ENCODE data around the gene RPL27A.

The RPL27A gene

DNA sequence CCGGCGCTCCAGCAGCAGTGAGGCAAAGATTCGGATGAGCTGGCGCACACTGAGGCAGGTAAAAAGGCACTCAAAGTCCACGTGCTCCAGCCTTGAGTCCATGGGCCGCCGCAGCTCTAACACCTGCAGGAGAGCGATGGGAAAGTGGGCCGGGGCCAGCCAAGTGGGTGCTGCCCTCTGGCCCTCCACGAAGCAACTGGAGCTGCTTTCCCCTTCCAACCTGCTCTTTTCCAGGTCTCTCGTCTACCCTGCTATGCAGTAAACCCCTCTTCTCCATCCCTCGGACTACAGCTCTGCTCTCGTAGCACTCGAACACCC is 20.0 kb downstream of the RPL27A start:
- no peak for DNase-seq

DNA sequence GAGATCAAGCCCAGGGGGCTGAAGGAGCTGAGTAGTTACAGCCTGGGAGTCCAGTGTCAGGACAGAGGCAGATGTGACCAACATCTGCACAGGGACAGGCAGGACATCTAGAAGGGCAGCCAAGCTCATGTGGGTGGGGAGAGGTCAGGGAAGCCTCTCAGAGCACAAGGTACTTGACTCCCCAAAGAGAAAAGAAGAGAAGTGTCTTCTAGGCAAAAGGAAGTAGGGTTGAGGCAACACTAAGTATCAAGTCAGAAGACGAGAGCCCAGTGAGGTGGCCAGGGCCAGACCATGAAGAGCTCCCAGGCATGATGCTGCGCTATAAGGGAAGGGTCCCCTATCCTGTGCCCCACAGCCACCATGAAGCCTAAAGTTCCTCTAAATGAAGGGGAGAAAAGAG is 21.5 kb downstream of the RPL27A start:
- DNase-seq = no peak

DNA sequence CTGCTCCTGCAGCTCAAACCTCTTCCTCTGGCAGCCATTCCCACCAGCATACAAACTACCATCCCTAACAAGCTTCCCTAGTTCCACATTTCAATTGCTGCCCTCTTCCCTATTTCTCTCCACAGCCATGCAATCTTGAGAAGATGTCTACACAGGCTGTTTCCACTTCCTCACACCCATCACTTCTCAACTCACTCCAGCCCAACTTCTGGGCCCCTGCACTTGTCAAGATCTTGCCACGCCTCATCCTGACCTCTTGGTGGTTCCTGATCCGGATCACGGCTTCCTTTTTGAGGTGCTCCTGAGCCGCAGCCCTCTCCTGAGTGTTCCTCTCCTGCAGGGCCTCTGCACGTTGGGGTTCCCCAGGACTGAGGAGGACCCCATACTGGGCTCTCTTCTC is 22.6 kb downstream of the RPL27A start:
- no peak for DNase-seq

DNA sequence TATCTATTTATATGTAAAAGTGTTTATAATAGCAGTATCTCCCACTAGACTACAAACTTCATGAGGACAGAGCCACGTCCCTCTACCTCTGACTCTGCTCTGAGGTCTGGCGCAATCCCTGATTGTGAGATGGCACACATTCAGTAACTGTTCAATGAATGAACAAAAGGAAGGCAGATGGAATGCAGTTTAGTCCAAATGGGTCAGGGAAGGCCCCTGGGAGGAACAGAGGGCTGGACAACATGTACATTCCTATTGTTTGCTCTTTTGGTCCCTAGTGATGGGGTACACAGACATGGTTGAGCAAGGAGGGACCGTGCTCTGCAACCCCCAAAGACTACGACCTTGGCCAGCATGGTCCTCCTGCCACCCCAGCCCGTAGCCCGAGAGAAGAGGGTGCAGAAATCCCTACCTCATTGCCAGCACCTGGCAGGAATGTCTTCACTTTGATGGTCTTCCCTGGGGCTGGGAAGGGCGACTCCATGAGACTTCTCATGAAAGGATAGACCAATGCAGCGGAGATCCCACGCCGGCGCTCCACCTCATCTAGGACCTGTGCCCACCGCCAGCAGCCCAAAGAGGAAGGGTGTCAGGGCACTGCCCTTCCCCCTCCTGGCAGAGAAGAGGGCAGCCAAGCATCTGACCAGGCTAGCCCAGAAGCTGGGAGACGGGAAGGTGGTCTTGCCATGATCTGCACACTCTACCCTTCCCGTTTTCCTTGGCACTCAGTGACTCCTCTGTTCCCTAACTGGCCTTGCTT is 24.3 kb downstream of the RPL27A start:
- DNase-seq = no peak

DNA sequence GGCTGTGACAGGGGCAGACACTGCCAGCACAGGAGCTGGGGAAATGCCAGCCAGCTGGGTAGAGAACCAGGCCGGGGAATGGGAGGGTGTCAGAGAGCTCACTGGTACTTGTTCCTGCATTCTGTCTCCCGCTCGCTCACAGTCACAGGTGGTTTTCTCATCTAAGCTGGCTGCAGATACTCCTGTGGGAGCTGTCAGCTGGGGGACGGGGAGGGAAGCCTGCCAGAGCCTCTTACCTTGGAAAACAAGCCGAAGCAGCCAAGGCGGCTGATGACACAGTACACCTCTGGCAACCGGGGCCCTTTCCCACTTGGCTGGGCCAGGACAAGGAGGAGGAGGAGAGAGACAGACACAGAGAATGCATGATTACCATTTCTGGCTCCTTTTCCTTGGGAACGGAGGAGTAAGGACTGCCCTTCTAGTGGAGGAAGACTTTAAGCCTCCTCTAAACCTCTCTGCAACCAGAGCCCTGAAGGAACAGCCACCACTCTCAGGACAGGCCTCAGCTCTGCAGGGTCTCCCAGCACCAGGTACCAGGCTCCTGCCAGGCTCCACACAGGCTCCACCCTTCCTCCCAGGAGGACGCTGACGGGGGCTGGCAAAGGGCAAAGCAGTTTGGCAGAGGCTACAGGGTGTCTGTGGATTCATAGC is 25.1 kb downstream of the RPL27A start:
- no peak for DNase-seq

DNA sequence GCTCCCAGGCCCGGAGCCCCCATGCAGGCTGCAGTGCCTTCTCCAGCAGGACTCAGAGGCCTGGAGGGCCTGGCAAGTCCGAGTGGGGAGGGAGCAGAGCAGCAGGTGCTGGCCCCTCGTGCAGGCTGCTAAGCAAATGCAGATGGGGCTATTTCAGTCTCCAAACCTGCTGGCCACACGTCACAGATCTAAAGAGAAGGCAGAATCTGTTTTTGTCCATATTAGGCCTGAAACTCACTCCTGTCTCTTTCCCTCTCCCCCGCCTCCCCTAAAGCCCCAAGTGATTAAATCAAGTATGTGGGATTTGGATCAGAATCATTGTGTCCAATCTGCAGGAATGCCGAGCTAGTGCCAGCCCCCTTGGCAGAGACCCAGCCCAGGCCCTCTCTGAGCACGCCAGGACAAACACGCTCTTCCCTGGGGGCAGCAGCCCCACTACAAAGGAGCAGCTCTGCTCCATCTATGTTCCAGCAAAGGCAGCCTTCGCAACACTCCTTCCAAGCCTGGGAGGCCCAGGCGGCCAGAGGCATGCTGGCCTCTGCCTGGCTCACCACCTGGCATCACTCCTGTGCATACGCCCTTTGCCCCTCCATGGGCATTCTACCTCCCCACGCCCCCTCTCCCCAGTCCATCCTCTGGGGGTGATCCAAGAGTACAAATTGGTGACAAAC is 26.5 kb downstream of the RPL27A start:
- DNase-seq = no peak

DNA sequence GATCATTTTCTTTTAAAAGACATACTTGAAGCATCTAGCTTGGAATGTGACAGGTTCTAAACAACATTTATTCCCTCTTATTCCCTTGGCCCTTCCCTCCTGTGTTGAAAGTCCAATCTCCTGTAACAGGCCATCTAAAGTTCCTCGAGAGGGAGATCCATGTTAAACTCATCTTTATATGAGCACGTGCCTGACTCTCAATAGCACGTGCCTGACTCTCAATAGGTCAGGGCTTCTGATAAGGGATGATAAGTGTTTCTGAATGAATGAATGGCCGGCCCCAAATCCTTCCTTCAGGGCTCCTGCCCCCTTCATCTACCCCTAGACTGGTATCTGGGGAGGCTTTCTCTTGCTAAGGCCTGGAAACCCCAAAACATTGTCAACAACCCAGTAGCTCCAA is 27.2 kb downstream of the RPL27A start:
- DNase-seq = no peak

DNA sequence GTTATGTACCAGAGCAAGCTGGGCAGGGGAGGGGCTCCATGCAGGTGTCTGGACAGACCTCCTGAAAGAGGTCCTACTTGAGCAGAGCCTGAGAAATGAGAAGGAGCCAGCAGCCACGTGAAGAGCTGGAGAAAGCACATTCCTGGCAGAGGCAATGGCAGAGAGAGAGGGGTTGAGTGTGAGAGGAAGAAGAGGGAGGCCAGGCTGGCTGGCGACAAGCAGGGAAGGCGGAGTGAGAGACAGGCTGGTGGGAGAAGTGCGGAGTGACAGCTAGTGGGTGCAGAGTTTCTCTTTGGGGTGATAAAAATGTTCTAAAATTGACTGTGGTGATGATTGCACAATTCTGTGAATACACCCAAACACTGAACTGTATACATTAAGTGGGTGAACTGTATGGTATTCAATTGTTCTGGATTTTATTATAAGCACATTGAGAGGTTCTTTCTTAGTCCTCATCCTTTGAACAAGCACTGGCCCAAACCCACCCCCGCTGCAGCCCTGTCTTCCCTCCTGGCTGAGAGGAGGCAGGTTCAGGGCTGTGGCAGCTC is 29.4 kb downstream of the RPL27A start:
- no peak for DNase-seq

DNA sequence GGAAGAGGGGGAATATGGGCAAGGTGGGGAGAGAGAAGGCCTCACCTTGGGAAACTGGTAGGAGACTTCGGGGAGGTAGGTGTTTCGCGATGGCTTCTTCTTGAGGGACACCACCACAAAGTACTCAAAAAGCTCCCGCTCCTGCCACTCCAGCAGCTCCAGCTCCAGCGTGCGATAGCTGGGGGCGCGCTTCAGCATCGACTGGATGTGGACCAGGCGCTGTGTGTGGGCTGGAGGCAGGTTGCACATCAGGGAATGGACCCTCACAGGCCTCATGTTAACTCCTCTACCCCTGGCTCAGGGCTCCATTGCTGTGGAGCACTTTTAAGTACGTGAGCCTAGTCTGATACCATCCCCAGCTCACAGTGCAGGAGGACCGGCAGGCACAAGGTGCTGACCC is 29.9 kb downstream of the RPL27A start:
- DNase-seq = no peak

DNA sequence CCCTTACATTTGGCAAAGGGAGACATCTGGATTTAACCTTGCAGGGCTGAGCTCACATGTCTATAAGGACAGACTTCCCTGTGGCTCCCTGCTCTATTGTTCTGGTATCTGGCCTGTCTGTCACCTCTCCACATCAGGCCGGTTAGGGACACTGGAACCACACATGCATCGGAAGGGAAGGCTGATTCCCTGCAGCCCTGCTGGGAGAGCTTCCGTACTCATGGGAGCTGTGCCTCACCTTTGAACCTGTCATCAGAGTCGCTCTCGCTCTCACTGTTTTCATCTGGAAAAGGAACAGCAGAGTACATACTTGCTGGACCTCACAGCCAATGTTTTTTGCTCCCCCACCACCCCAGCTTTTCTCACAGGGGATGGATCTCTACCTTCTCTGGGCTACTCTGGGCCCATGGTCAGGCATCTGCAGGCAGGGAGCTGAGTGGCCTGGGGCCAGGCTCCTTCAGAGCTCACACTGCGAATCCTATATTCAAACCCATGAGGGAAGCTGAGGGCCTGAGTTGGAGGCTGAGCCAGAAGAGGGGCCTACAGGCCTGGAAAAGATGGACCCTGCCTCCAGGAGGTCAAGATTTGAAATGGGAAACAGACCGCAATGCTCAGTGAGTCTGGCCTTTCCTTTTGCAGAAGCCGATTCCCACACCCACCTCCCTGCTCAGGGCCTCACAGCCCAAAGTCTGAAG is 31.3 kb downstream of the RPL27A start:
- no peak for DNase-seq

DNA sequence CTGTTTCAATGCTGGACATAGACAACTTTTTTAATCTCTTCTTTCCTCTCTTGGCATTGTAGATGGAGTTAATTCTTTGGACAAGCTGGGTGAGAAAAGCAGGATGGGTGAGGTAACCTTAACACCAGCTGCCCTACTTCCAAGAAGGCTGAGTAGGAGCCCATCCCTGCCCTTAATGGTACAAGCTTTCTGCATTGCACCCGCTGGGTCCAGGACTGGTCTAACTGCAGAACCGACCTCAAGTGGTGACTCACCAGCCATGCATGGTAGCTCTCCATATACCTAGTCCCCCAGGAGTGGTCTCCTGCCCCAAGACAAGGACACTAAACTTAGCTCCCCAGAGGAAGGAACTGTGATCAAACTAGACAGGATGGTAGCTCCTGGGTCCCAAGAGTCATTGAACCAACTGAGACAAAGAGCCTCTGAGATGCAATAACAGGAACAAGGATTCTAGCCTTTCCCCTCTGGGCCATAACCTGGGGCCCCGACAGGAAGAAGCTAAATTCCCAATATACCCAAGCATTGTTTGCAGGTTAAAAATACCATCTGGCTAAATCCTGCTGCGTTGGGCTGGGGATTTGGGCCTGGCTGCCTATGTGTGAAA is 32.1 kb downstream of the RPL27A start:
- DNase-seq = no peak

DNA sequence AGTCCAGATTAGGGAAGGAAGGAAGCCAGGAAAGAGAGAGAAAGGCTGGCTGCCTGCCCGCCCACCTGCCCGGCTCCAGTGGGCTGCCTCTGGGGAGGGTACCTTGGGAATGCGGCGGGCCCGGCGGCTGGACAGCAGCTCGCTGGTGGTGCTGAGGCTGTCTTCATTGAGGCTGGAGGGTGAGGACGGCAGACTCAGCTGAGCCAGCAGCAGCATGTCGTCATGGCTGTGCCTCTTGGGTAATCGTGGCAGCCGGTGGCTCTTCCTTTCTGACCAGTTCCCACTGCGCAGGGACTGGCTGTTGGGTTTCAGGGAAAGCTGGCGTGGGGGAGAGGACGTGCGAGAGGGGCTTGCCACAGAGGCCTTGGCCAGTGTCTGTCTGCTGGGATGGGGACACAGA is 32.9 kb downstream of the RPL27A start:
- DNase-seq = no peak

DNA sequence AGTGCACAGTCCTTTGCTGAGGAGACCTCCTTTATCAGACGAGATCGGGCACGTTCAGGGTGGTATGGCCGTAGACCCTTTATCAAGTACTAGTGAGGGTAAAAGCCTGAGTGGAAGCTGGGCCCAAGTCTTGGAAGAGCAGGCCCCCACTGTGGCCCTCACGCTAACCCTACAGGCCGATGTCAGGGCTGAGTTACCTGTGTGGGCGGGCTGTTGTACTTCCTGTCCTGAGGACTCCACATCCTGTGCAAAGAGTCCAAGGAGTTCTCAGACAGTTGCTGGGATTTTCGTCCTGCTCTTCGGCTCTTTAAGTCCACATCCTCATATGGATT is 34.9 kb downstream of the RPL27A start:
- no peak for DNase-seq

DNA sequence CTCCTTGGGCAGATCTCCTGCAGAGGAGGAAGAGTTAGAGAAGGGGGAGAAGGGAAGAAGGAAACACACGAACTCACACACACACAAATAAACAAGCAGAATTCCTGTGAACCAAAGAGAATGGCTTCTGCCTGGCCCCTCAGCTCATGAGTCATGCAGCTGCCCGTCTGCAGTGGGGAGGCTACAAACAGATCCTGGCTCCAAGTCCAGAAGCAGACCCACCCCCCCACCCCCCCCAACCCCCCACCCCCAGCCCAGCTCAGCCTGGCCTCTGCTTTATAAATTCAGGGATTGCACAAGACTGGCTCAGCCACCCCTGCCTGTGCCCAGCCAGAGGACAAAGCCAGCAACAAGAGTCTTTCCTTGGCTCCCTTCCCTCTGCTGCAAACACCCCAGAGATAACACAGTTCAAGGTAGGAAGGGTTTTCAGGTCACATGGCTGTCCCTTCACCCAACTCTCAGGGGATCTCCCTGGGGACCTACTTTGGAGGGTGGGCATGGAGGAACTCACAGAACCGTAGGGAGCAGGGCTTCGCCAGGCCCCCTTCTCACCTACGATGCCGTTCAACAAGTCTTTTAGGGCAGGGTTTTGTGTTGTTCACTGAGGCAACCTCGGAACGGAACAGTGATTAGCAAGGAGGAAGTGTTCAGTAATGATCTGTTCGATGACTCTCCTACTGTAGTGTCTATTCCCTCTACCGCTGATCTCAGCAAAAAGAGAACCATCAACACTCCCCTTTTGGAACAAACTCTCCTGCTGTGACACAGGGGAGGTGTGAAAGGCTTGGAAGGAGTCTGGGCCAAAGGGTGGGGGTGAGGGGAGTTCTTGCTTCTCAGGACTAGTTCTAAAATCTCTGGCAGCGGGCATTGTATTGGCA is 35.5 kb downstream of the RPL27A start:
- no peak for DNase-seq

DNA sequence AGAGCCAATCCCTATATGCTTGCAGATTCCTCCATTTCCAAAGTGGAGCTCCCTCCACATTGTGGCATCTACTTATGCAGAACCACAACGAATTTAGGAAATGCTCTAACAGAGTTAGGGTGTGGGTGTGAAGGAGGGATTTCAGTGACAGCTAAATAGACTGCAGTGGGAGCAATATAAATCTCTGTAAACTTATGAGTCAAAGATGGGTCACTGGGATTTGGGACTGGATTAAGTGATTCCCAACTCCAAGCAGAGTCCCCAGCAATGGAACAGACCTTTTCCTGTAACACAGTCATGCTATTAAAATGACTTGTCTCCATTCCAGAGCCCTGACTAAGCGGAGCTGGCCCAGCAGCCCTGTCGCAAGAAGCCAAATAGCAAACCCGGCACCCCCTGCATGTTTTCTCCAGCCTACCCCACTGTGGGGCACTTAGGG is 36.6 kb downstream of the RPL27A start:
- no peak for DNase-seq

DNA sequence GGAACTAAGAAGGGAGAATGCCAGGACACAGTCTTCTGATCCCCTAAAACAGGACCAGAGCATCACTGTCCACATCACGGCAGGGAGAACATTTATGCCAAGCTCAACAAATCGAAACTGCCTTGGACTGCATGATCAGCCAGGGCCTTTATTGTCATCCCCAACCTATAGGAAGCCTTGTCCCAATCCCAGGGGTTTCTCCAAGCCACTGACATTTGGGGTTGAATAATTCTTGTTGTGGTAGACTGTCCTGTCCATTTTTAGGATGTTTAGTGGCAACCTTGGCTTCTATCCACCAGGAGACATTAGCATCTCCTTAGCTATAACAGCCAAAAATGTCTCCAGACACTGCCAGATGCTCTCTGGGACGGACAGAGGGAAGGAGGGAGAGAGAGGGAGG is 37.1 kb downstream of the RPL27A start:
- no peak for DNase-seq

DNA sequence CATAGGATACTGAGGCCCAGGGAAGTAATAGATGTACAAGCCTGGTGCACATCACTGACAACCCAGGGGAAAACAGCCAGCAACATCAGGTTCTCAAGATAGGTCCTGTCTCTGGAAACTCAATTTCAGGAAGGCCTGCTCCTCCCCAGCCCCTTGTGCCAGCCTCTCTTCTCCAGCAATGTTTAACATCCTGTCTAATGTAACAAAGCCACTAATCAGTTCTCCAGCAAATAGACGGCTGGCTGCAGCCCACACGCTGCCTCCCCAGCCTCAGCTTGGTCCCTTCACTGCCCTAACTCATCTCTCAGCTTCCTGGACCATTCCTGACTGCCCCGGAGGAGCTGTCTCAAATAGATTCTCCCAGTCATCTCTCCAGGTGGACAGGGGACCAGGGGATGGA is 37.8 kb downstream of the RPL27A start:
- peak in 1 of 2 experiments; percentile 6 for DNase-seq

DNA sequence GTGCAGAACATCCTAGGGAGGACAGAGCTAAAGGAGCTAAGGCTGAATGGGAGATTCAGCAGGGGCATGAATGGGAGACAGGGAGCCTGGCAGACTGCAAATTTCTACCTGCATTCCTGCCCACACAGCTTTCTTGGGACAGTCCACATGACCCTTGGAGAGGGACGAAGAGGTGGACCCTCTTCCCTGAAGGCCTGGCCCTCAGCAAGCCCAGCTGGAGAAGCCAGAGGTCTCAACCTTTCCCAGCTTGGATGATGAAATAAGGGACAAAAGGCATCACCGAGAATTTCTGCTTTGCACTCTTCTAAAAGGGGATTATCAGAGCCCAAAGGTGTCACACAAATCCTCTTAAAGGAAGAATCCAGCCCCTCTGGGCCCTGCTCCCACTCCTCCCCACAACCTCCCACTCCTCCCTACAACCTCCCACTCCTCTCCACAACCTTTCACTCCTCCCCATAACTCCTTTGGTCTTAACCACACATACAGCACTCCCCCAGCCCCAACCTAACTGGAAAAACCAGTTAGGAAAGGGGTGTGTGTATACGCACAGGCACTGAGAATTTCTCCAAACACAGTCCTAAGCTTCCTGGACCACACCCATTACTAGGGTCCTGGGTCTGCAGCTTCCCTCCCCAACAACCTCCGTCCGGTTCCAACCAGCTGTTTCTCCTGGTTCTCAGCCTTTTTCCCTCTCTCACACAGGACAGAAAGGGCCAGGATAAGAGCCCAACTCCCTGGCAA is 38.4 kb downstream of the RPL27A start:
- no peak for DNase-seq

DNA sequence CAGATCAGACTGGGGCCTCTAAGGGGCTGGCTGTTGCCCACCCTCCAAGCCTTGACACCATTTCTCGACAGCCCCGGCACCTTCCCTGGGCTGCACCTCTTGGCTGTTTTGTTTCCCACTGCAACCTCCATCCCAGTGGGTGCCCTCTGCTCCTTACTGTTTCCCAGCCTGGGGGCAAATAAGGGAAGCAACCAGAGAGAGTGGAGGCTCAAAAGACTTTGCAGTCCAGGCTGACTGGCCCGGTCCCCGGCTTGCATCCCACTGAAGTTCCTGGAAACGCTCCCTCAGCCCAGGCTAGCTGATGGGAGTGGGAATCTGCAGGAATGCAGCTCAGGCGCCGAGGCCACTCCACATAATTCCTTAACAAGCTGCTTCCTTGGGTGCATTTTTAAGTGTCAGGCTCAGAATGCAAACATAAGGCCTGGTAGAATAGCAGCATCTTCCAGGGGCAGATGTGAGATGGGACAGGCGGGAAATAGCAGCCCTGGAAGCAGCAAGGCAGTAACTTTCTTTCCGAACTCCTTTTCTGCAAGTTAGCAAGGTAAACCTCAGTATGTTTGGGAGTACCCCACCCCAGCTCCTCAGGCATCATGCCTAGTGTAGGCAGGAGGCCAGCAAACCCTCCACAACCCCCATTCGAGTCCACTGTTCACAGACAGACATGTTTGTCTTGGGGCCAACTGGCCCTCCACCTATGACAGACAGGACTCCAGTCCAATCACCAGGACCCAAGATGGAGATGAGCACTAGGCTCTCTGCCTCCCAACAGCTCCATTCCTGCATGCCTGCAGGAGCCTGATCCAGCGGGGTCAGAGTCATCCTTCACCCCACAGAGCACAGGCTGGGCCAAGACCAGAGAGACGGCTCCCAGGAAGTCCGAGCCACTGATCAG is 39.3 kb downstream of the RPL27A start:
- DNase-seq = no peak

DNA sequence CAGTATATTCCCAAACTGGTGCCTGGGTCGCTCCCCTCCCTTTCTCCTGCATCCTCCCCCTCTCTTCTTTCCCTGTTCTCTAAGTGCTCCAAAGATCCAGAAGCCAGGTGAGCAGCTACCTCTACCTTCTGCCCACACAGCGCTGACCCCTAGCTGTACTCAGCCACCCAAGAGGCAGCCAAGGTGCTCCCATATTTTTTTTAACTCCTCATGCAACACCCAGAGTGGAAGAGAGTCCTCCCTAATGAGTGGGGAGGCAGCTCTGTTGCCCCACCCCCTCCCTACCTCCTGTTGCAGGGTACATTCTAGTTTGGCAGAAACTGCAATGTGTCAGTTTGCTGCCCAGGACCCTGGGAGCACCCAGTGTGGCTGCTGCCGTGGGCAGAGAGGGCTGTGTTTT is 40.2 kb downstream of the RPL27A start:
- no peak for DNase-seq

Data from NCI-H2081 (cell line).